HEK293 (cell line): Measurements from ENCODE around the gene MED23.

Source experiments
- CTCF ChIA-PET: fragments of 350-600 bp; formaldehyde crosslinking; extraction: SDS; loops from one replicate; lab custom pipeline; 2021; ENCODE audit warnings: antibody characterized with exemption; lab: Yijun Ruan, JAX
- POLR2A ChIA-PET: fragments of 300-600 bp; formaldehyde crosslinking; extraction: SDS; loops from one replicate; lab custom pipeline; 2020; ENCODE audit warnings: antibody characterized with exemption, inconsistent platforms; lab: Yijun Ruan, JAX
- H3K27ac ChIP-seq: fragments of 200-500 bp; sonication (Bioruptor generic); 2 replicates; pipeline ENCODE4 v1.5.1; 2014; ENCODE audit warnings: low read depth, low read length, control low read depth, inconsistent platforms; ENCODE audit errors: extremely low read depth
- H3K36me3 ChIP-seq, 2 experiments: fragments of 200-500 bp in 1 of 2; sonication (Bioruptor generic) in 1 of 2; 1 replicate in 1 of 2; 2 replicates in 1 of 2; pipeline ENCODE4 v1.5.1; 2014 to 2017; ENCODE audit warnings: inconsistent platforms in 2 of 2, low read length in 2 of 2; ENCODE audit not compliant: control insufficient read depth in 2 of 2, insufficient read depth in 1 of 2
- H3K4me1 ChIP-seq: fragments of 200-500 bp; sonication (Bioruptor generic); 2 replicates; pipeline ENCODE4 v1.5.1; 2014; ENCODE audit warnings: mild to moderate bottlenecking, low read length, inconsistent platforms; ENCODE audit not compliant: control insufficient read depth, insufficient read depth
- H3K4me3 ChIP-seq: 2 replicates; pipeline ENCODE4 v1.5.1; 2011; ENCODE audit warnings: low read depth, mild to moderate bottlenecking, control low read depth, low read length, moderate library complexity
- H3K9me3 ChIP-seq: fragments of 200-500 bp; sonication (Bioruptor generic); 2 replicates; pipeline ENCODE4 v1.5.1; 2014; ENCODE audit warnings: low read depth, low read length, inconsistent platforms; ENCODE audit not compliant: control insufficient read depth, insufficient read depth
- MEIS1 ChIP-seq: sonication (generic); formaldehyde crosslinking; IDR thresholded peaks from 2 replicates; pipeline ENCODE4 v1.8.1; 2022; ENCODE audit warnings: missing genetic modification reagents, mild to moderate bottlenecking, borderline replicate concordance
- ZBTB11 ChIP-seq: fragments of 450-650 bp; formaldehyde crosslinking; conservative IDR thresholded peaks from 2 replicates; pipeline ENCODE4 v1.5.1; 2016; ENCODE audit warnings: low read depth, missing biosample characterization, missing genetic modification characterization
- ZFP69B ChIP-seq: fragments of 450-650 bp; formaldehyde crosslinking; IDR thresholded peaks from 2 replicates; pipeline ENCODE4 v1.5.1; 2016; ENCODE audit warnings: missing biosample characterization, missing genetic modification characterization
- ZNF114 ChIP-seq: fragments of 450-650 bp; formaldehyde crosslinking; IDR thresholded peaks from 2 replicates; pipeline ENCODE4 v1.5.0; 2017; ENCODE audit warnings: missing biosample characterization, missing genetic modification characterization
- ZNF157 ChIP-seq: fragments of 450-650 bp; formaldehyde crosslinking; IDR thresholded peaks from 2 replicates; pipeline ENCODE4 v1.5.1; 2016; ENCODE audit warnings: missing biosample characterization, missing genetic modification characterization
- ZNF19 ChIP-seq: fragments of 450-650 bp; formaldehyde crosslinking; IDR thresholded peaks from 2 replicates; pipeline ENCODE4; 2016; ENCODE audit warnings: missing biosample characterization, missing genetic modification characterization, low read depth
- ZNF23 ChIP-seq: fragments of 450-650 bp; formaldehyde crosslinking; IDR thresholded peaks from 2 replicates; pipeline ENCODE4 v1.5.1; 2016; ENCODE audit warnings: missing biosample characterization, missing genetic modification characterization, borderline replicate concordance
- ZNF449 ChIP-seq: fragments of 450-650 bp; formaldehyde crosslinking; IDR thresholded peaks from 2 replicates; pipeline ENCODE4 v1.5.1; 2017; ENCODE audit warnings: missing biosample characterization, mild to moderate bottlenecking, missing genetic modification characterization, moderate library complexity
- ZNF510 ChIP-seq: fragments of 450-650 bp; formaldehyde crosslinking; IDR thresholded peaks from 2 replicates; pipeline ENCODE4 v1.5.1; 2018; ENCODE audit warnings: mild to moderate bottlenecking, missing genetic modification characterization, missing biosample characterization; ENCODE audit not compliant: insufficient replicate concordance
- ZNF549 ChIP-seq: fragments of 450-650 bp; IDR thresholded peaks from 2 replicates; pipeline ENCODE4 v1.5.1; 2018; ENCODE audit warnings: missing biosample characterization, missing genetic modification characterization, mild to moderate bottlenecking, inconsistent platforms, moderate library complexity
- ZNF558 ChIP-seq: fragments of 450-650 bp; formaldehyde crosslinking; IDR thresholded peaks from 2 replicates; pipeline ENCODE4 v1.5.1; 2016; ENCODE audit warnings: missing biosample characterization, missing genetic modification characterization
- ZNF660 ChIP-seq: fragments of 450-650 bp; IDR thresholded peaks from 2 replicates; pipeline ENCODE4 v1.5.1; 2018; ENCODE audit warnings: missing biosample characterization, mild to moderate bottlenecking, missing genetic modification characterization
- ZNF677 ChIP-seq: fragments of 450-650 bp; IDR thresholded peaks from 2 replicates; pipeline ENCODE4 v1.5.0; 2018; ENCODE audit warnings: missing biosample characterization, mild to moderate bottlenecking, missing genetic modification characterization, moderate library complexity
- ZNF704 ChIP-seq: fragments of 450-650 bp; formaldehyde crosslinking; IDR thresholded peaks from 2 replicates; pipeline ENCODE4 v1.5.1; 2016; ENCODE audit warnings: missing biosample characterization, missing genetic modification characterization
- ZNF785 ChIP-seq: fragments of 450-650 bp; formaldehyde crosslinking; IDR thresholded peaks from 2 replicates; pipeline ENCODE4 v1.5.1; 2016; ENCODE audit warnings: missing biosample characterization, missing genetic modification characterization
- ZNF792 ChIP-seq: fragments of 450-650 bp; formaldehyde crosslinking; IDR thresholded peaks from 2 replicates; pipeline ENCODE4 v1.5.1; 2016; ENCODE audit warnings: missing biosample characterization, missing genetic modification characterization
- ZNF843 ChIP-seq: fragments of 450-650 bp; formaldehyde crosslinking; IDR thresholded peaks from 2 replicates; pipeline ENCODE4 v1.5.1; 2016; ENCODE audit warnings: missing biosample characterization, missing genetic modification characterization
- ZSCAN23 ChIP-seq: fragments of 450-650 bp; formaldehyde crosslinking; IDR thresholded peaks from 2 replicates; pipeline ENCODE4 v1.5.1; 2016; ENCODE audit warnings: missing biosample characterization, missing genetic modification characterization

Gene MED23

GRCh38 chr6:131636880-131637792, 9.1 kb upstream of the MED23 start, which contains the start of gene ENPP3:
Gene ENPP3 (plus strand): TSS chr6:131637302. CDS start chr6:131637385, 83 bp downstream.
- POLR2A ChIA-PET, result no interaction called here
- Histone ChIP-seq H3K4me1 (no peaks in the 10 kb centered on the region), H3K9me3 (no peaks in the 10 kb centered on the region), H3K4me3 (no peak within 1 kb of the TSS), H3K27ac (no peak within 1 kb of the TSS), H3K36me3 (no peaks in the 10 kb centered on the region)
- no peak for TF ChIP-seq ZNF23 (tag by site-specific recombination)
- no peak for TF ChIP-seq ZNF677 (tag by site-specific recombination)
- TF ChIP-seq ZSCAN23 (tag by site-specific recombination), result no peak
- no peak for TF ChIP-seq ZNF157 (tag by site-specific recombination)
- no peak for TF ChIP-seq MEIS1
- no peak for TF ChIP-seq ZNF785
- TF ChIP-seq ZNF558 (tag by site-specific recombination), result no peak
- TF ChIP-seq ZBTB11 (tag by site-specific recombination), result no peak
- TF ChIP-seq ZNF549, result no peak
- TF ChIP-seq ZNF510 (tag by site-specific recombination), result no peak
- no peak for TF ChIP-seq ZNF843 (tag by site-specific recombination)
- TF ChIP-seq ZNF449 (tag by site-specific recombination), result no peak
- TF ChIP-seq ZNF704 (tag by site-specific recombination), result no peak
- no peak for TF ChIP-seq ZFP69B (tag by site-specific recombination)
- TF ChIP-seq ZNF792 (tag by site-specific recombination), result no peak
- no peak for TF ChIP-seq ZNF19 (tag by site-specific recombination)
- no peak for TF ChIP-seq ZNF114 (tag by site-specific recombination)
- no peak for TF ChIP-seq ZNF660 (tag by site-specific recombination)
- CTCF ChIA-PET, result interaction anchor here (0.6 to 5.2 kb wide), 4 partner anchors 9 to 570 kb away, joined by 3 to 84 read pairs (median 4); partner anchors contain the start of gene MED23
